Measurements from ENCODE around the gene PRKG1.
"Not testable (repeated sequence)": the region's sequence is repeated elsewhere in the genome, so short reads cannot be mapped to it uniquely, and the experiment has no call there.

Gene PRKG1

GRCh38 chr10:51427758-51428157 lies 353.5 kb downstream of the PRKG1 start:
- no peak for DNase-seq (ENCODE audit: low spot score)

- no peak for DNase-seq (ENCODE audit: low spot score)
These were observed 356.2 kb downstream of the PRKG1 start for GRCh38 chr10:51430506-51430905.

GRCh38 chr10:51433949-51434475 lies 359.7 kb downstream of the PRKG1 start:
- no peak for DNase-seq (ENCODE audit: low spot score)

GRCh38 chr10:51436805-51437204 lies 362.5 kb downstream of the PRKG1 start:
- no peak for DNase-seq (ENCODE audit: low spot score)

- DNase-seq (ENCODE audit: low spot score): no peak
These were observed 365.4 kb downstream of the PRKG1 start for GRCh38 chr10:51439645-51440044.

GRCh38 chr10:51445588-51445987 lies 371.3 kb downstream of the PRKG1 start:
- DNase-seq (ENCODE audit: low spot score): no peak

- no peak for DNase-seq (ENCODE audit: low spot score)
These were observed 372.8 kb downstream of the PRKG1 start for GRCh38 chr10:51447119-51447518.

GRCh38 chr10:51455762-51456161 lies 381.5 kb downstream of the PRKG1 start:
- not testable (repeated sequence) for DNase-seq (ENCODE audit: low spot score)

GRCh38 chr10:51459476-51459875 lies 385.2 kb downstream of the PRKG1 start:
- no peak for DNase-seq (ENCODE audit: low spot score)

- no peak for DNase-seq (ENCODE audit: low spot score)
These were observed 387.9 kb downstream of the PRKG1 start for GRCh38 chr10:51462076-51462779.

GRCh38 chr10:51468424-51468823 lies 394.1 kb downstream of the PRKG1 start:
- DNase-seq (ENCODE audit: low spot score): no peak

- no peak for DNase-seq (ENCODE audit: low spot score)
These were observed 395.4 kb downstream of the PRKG1 start for GRCh38 chr10:51469686-51470085.

GRCh38 chr10:51471271-51471670 lies 397.0 kb downstream of the PRKG1 start:
- DNase-seq (ENCODE audit: low spot score): no peak

- DNase-seq (ENCODE audit: low spot score): no peak
These were observed 397.9 kb downstream of the PRKG1 start for GRCh38 chr10:51472154-51472553.

- DNase-seq (ENCODE audit: low spot score): no peak
These were observed 405.4 kb downstream of the PRKG1 start for GRCh38 chr10:51479711-51480110.

- DNase-seq (ENCODE audit: low spot score): no peak
These were observed 411.4 kb downstream of the PRKG1 start for GRCh38 chr10:51485668-51486067.

GRCh38 chr10:51487576-51487975 lies 413.3 kb downstream of the PRKG1 start:
- DNase-seq (ENCODE audit: low spot score): no peak

GRCh38 chr10:51488766-51489408 lies 414.6 kb downstream of the PRKG1 start:
- DNase-seq (ENCODE audit: low spot score): no peak

- DNase-seq (ENCODE audit: low spot score): no peak
These were observed 424.1 kb downstream of the PRKG1 start for GRCh38 chr10:51498424-51498823.

GRCh38 chr10:51501396-51501795 lies 427.1 kb downstream of the PRKG1 start:
- DNase-seq (ENCODE audit: low spot score): peak; percentile 0

- DNase-seq (ENCODE audit: low spot score): no peak
These were observed 427.8 kb downstream of the PRKG1 start for GRCh38 chr10:51502124-51502523.

- DNase-seq (ENCODE audit: low spot score): no peak
These were observed 429.1 kb downstream of the PRKG1 start for GRCh38 chr10:51503378-51503777.

GRCh38 chr10:51507476-51507875 lies 433.2 kb downstream of the PRKG1 start:
- DNase-seq (ENCODE audit: low spot score): no peak

GRCh38 chr10:51508156-51508555 lies 433.9 kb downstream of the PRKG1 start:
- DNase-seq (ENCODE audit: low spot score): no peak

All from putamen (tissue), 1 donor.